ENCODE data around the gene SIGLEC12.
"Not testable (repeated sequence)": the region's sequence is repeated elsewhere in the genome, so short reads cannot be mapped to it uniquely, and the experiment has no call there.

SIGLEC12 gene

GRCh38 chr19:51457351-51458013, 44.1 kb downstream of the SIGLEC12 start:
- DNase-seq = no peak

- DNase-seq = no peak
Measured at GRCh38 chr19:51456541-51457290, 44.9 kb downstream of the SIGLEC12 start.

DNA sequence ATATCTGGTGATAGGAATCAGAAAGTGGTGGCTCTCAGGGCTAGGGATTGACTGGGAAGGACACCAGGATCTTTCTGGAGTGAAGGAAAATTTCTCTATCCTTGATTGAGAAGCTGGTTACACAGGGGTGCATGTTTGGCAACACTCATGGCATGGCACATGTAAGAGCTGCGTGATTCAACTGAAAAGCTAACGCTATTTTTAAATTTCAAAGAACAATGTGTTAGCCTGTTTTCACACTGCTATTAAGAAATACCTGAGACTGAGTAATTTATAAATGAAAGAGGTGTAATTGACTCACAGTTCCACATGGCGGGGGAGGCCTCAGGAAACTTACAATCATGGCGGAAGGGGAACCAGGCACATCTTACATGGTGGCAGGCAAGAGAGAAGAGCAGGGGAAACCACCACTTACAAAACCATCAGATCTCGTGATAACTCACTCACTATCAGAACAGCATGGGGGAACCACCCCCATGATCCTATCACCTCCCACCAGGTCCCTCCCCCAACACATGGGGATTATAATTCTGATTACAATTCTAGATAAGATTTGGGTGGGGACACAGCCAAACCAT, 50.8 kb downstream of the SIGLEC12 start:
- no peak for DNase-seq

GRCh38 chr19:51448411-51449016, 53.1 kb downstream of the SIGLEC12 start:
- DNase-seq = no peak

DNA sequence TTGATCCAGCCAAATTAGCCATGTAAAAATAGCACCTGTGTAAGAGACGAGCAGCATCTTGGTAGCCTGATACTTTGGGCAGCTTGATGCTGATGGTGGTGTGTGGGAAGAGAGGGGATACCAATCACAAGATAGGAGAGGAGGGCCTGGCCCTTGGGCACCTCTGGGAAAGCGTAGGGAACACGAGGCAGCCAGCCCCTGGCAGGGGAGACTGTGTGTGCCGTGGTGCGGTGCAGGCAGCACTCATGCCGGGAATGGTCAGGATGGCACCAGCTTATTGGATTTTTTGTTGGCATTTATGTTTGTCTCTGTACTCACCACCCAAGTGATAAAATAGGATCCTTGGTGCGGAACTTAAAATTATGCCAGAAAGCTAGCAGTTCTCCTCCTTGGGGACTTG, 53.6 kb downstream of the SIGLEC12 start:
- DNase-seq = no peak

GRCh38 chr19:51447510-51447909, 54.1 kb downstream of the SIGLEC12 start:
- DNase-seq = not testable (repeated sequence)

DNA sequence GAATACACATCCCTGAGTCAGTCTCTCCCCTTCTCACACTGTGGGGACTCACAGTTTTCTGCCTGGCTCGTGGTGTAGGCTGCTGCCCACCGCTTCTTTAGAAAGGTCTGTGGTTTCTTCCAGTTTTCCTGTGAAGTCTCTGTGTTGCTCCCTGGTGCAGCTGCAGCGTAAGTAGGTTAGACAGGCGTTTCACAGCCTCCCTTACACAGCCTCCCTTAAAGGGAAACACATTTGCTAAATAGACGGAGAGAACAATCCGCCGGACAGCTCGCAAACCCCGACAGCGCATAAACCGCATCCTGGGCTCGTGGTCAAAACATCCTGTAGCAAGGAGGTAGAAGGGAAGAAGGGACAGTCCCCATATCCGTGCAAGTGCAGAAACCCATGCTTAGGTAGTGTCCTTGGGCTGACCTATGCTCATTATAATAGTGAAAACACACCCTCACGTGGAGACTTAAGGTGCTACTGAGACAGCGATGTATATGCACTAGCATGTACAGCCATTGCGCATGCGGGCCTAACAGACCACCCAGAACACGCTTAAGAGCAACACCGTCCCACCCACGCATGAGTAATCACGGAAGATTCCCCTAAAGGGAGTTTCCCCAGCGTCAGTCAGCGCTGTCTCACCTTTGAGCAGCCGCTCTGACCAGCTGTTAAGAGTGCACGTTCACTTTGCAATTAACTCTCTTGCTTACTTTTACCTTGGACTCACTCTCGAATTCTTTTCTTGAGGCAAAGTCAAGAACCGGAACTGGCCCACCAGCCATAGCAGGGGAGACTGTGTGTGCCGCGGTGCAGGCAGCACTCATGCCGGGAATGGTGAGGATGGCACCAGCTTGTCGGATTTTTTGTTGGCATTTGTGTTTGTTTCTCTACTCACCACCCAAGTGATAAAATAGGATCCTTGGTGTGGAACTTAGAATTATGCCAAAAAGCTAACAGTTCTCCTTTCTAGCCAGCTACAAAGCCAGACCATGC, 59.9 kb downstream of the SIGLEC12 start:
- no peak for DNase-seq
